B cell (primary cell): Measurements from ENCODE around the gene IRX5. TPM values are rescaled to one million over a fixed set of nuclear protein-coding genes. Genes with fewer than 3 reads are reported as not detected.

ENCODE experiments used
- ATAC-seq: fragments of 200-7000 bp; cut with Tn5 transposase; one replicate; pipeline ENCODE4 v1.10.0; 2021; ENCODE audit warnings: low read depth, mild to moderate bottlenecking, moderate number of reproducible peaks, moderate library complexity
- CTCF ChIA-PET: fragments of 350-600 bp; sonication (Branson Sonifier 250); formaldehyde crosslinking; loops from one replicate; lab custom pipeline; 2021; ENCODE audit warnings: antibody characterized with exemption, inconsistent platforms; lab: Charles Lee
- POLR2A ChIA-PET: fragments of 350-600 bp; sonication (Branson Sonifier 250); formaldehyde crosslinking; loops from one replicate; lab custom pipeline; 2021; ENCODE audit warnings: antibody characterized with exemption; lab: Charles Lee
- DNase-seq: peaks from one replicate; pipeline ENCODE4 v3.0.0; 2013
- H2AFZ ChIP-seq: 2 replicates; pipeline ENCODE4 v1.6.1; 2012; ENCODE audit warnings: mild to moderate bottlenecking, low read depth, low read length; ENCODE audit not compliant: insufficient read depth, poor library complexity, severe bottlenecking
- H3K27ac ChIP-seq, 2 donors: 1 replicate in 1 of 2; 2 replicates in 1 of 2; pipeline ENCODE4 v1.5.1; 2012 to 2013; ENCODE audit warnings: low read length in 2 of 2, mild to moderate bottlenecking in 2 of 2, moderate library complexity in 1 of 2
- H3K27me3 ChIP-seq, 4 experiments: fragments of 200-600 bp in 1 of 4; sonication (generic) in 1 of 4; replicated peaks in 1 of 4; 1 replicate in 2 of 4; 2 replicates in 2 of 4; pipeline versions ENCODE4 v1.6.1 to v1.7.0; 2013 to 2016; ENCODE audit warnings: low read length in 3 of 4, mild to moderate bottlenecking in 2 of 4, mixed read lengths in 1 of 4, moderate library complexity in 1 of 4; ENCODE audit not compliant: insufficient read depth in 4 of 4, control insufficient read depth in 3 of 4; ENCODE audit errors: control extremely low read depth in 1 of 4
- H3K36me3 ChIP-seq, 2 experiments: replicated peaks in 1 of 2; 1 replicate in 1 of 2; 2 replicates in 1 of 2; pipeline versions ENCODE4 v1.6.1 to v1.7.1; 2013; ENCODE audit warnings: low read length in 1 of 2; ENCODE audit not compliant: insufficient read depth in 2 of 2, control insufficient read depth in 1 of 2; ENCODE audit errors: control extremely low read depth in 1 of 2, extremely low read depth in 1 of 2
- H3K4me1 ChIP-seq, 2 donors: fragments of 200-600 bp in 1 of 2; sonication (generic) in 1 of 2; 1 replicate in 1 of 2; 2 replicates in 1 of 2; pipeline versions ENCODE4 v1.5.1 to v1.6.1; 2013 to 2017; ENCODE audit warnings: low read length in 2 of 2; ENCODE audit not compliant: control insufficient read depth in 2 of 2, insufficient read depth in 2 of 2
- H3K4me2 ChIP-seq: replicated peaks from 2 replicates; pipeline ENCODE3; 2012; ENCODE audit warnings: mild to moderate bottlenecking, low read depth, low read length; ENCODE audit not compliant: poor library complexity, severe bottlenecking
- H3K4me3 ChIP-seq, 5 experiments: fragments of 200-600 bp in 1 of 5; sonication (generic) in 1 of 5; 1 replicate in 3 of 5; 2 replicates in 2 of 5; pipeline versions ENCODE4 v1.5.1 to v1.7.0; 2011 to 2016; ENCODE audit warnings: low read length in 4 of 5, mild to moderate bottlenecking in 4 of 5, low read depth in 2 of 5, control low read depth in 1 of 5, moderate library complexity in 1 of 5; ENCODE audit not compliant: insufficient read depth in 1 of 5; ENCODE audit errors: control extremely low read depth in 1 of 5, extremely low read depth in 1 of 5
- H3K79me2 ChIP-seq: fragments of 200-600 bp; sonication (generic); one replicate; pipeline ENCODE4 v1.6.0; 2016; ENCODE audit warnings: low read length; ENCODE audit not compliant: control insufficient read depth, insufficient read depth
- H3K9ac ChIP-seq: fragments of 200-600 bp; sonication (generic); 2 replicates; pipeline ENCODE4 v1.6.1; 2017; ENCODE audit warnings: mild to moderate bottlenecking, low read length, moderate library complexity
- H3K9me3 ChIP-seq, 3 donors: one replicate each; pipeline versions ENCODE4 v1.6.1 to v1.7.1; 2013; ENCODE audit warnings: low read length in 2 of 3; ENCODE audit not compliant: control insufficient read depth in 2 of 3, insufficient read depth in 1 of 3; ENCODE audit errors: control extremely low read depth in 1 of 3
- H4K20me1 ChIP-seq: 2 replicates; pipeline ENCODE4 v1.6.0; 2012; ENCODE audit warnings: mild to moderate bottlenecking, low read length; ENCODE audit not compliant: insufficient read depth, control insufficient read depth, poor library complexity, severe bottlenecking
- H3K27ac Mint-ChIP-seq: one replicate; pipeline ENCODE4 v1.8.0; 2021; ENCODE audit warnings: mixed read lengths
- H3K27me3 Mint-ChIP-seq: one replicate; pipeline ENCODE4 v1.8.0; 2021; ENCODE audit warnings: mixed read lengths
- H3K4me1 Mint-ChIP-seq: one replicate; pipeline ENCODE4 v1.8.0; 2021; ENCODE audit warnings: mixed read lengths
- H3K4me3 Mint-ChIP-seq: one replicate; pipeline ENCODE4 v1.8.0; 2021; ENCODE audit warnings: mixed read lengths
- H3K9me3 Mint-ChIP-seq: one replicate; pipeline ENCODE4 v1.8.0; 2022; ENCODE audit warnings: mixed read lengths; ENCODE audit not compliant: insufficient read depth
- EZH2 ChIP-seq: IDR thresholded peaks from 2 replicates; pipeline ENCODE4 v1.6.1; 2012; ENCODE audit warnings: borderline replicate concordance, low read depth, mild to moderate bottlenecking, moderate library complexity, low read length; ENCODE audit not compliant: insufficient read depth, poor library complexity, severe bottlenecking
- WGBS: methylation state at CpG from one replicate; pipeline ENCODE4 v1.1.5; 2013; ENCODE audit warnings: missing lambda C conversion rate; ENCODE audit not compliant: insufficient coverage; 5-methylcytosine and 5-hydroxymethylcytosine counted together
- intact Hi-C: fragments of 100-400 bp; cut with micrococcal nuclease; formaldehyde crosslinking; loops from one replicate; pipeline ENCODE4 v1.10.0; 2022
- polyA plus RNA-seq: library from polyadenylated mRNA; depleted of rRNA; stranded (reverse); fragments of >200 nt; gene quantifications from 2 replicates; pipeline ENCODE4 v1.2.3, GENCODE V29; 2012
- total RNA-seq, 2 donors: library from RNA; stranded (reverse); fragments of 120-200 nt in 1 of 2; gene quantifications; 1 replicate in 1 of 2; 2 replicates in 1 of 2; pipeline versions ENCODE4 v1.2.3 to v1.2.4, GENCODE V29; 2013 to 2022
- TF ChIP-seq, protein P1 (sequence below): fragments of 200-600 bp; IDR thresholded peaks from one replicate; pipeline ENCODE4 v1.8.0; 2022; ENCODE audit warnings: antibody characterized with exemption, mild to moderate bottlenecking

Gene IRX5
- total and polyA plus RNA-seq, 2 donors (not counting 1 experiment from before 2014, with no cell fraction given), result not detected

DNA sequence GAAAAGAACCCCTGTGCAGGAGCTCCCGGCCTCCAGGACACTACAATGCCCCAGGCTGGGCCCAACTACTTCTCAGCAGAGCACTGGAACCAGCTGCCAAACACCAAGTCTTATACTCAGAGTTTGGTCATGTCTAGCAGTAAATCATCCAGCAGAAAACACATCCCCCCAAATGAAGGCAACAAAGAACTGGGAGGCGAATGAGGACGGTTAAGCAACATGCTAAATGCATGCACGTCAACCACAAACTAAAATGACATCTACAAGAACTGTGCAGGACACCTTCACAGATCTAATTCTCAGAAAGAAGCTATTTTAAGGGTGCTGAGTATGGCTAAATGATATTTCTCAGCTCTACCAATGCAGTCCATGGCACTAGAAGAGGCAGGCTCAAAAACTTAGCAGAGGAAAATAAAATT, 7.6 kb upstream of the IRX5 start:
- H3K4me3 ChIP-seq, result no peak overlapping the region
- no peak overlapping the region for H2AFZ ChIP-seq
- Mint-ChIP-seq H3K4me1 (peaks cover 7% of the 10 kb centered on the region), H3K27me3 (peaks cover 57% of the 10 kb centered on the region), H3K27ac (no peak overlapping the region), H3K4me3 (no peak overlapping the region), H3K9me3 (peaks cover 3% of the 10 kb centered on the region)
- TF ChIP-seq, protein P1, sequence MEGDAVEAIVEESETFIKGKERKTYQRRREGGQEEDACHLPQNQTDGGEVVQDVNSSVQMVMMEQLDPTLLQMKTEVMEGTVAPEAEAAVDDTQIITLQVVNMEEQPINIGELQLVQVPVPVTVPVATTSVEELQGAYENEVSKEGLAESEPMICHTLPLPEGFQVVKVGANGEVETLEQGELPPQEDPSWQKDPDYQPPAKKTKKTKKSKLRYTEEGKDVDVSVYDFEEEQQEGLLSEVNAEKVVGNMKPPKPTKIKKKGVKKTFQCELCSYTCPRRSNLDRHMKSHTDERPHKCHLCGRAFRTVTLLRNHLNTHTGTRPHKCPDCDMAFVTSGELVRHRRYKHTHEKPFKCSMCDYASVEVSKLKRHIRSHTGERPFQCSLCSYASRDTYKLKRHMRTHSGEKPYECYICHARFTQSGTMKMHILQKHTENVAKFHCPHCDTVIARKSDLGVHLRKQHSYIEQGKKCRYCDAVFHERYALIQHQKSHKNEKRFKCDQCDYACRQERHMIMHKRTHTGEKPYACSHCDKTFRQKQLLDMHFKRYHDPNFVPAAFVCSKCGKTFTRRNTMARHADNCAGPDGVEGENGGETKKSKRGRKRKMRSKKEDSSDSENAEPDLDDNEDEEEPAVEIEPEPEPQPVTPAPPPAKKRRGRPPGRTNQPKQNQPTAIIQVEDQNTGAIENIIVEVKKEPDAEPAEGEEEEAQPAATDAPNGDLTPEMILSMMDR, result no peak
- TF ChIP-seq EZH2, result no peak
- H4K20me1 ChIP-seq, result no peaks in the 10 kb centered on the region
- ChIA-PET CTCF (no interaction called here), POLR2A (no interaction called here)
- intact Hi-C loops, result no loop called here
- no peaks in the 10 kb centered on the region for H3K36me3 ChIP-seq
- peaks cover 0 to 3% (median 2%) of the 10 kb centered on the region in 3 donors for H3K9me3 ChIP-seq
- H3K27me3 ChIP-seq, result peaks cover 0 to 36% (median 23%) of the 10 kb centered on the region in 4 experiments
- H3K4me2 ChIP-seq, result no peak overlapping the region
- no peak for ATAC-seq
- no peak overlapping the region for H3K27ac ChIP-seq
- H3K9ac ChIP-seq, result no peak overlapping the region
- no peak for DNase-seq
- H3K4me1 ChIP-seq, result peaks cover 6 to 12% of the 10 kb centered on the region in 2 donors
- WGBS, result 56% methylated on average over 1 of the region's 4 CpGs
- no peaks in the 10 kb centered on the region for H3K79me2 ChIP-seq

DNA sequence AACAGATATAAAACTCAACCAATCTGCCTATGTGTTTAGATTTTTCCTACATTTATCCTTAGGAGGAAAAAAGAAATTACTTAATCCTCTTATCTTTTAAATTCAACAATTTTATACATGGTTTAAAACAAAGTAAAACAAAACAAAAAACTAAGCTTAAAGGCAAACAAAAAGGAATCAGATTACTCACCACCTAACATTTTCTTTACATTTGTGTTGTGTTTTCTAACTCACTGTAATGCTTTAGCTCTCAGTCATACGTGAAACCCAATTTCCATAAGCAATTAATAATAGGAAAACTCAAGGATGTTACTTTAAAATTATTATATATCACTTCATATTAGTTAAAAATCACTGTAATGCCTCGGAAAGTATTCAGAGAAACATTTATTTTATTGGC, 6.7 kb upstream of the IRX5 start:
- DNase-seq (no peak), ATAC-seq (no peak)
- Histone ChIP-seq H3K27ac (no peak overlapping the region), H4K20me1 (no peaks in the 10 kb centered on the region), H3K9ac (no peak overlapping the region), H2AFZ (no peak overlapping the region), H3K9me3 (peaks cover under 1 to 3% (median 2%) of the 10 kb centered on the region in 3 donors), H3K4me2 (no peak overlapping the region), H3K4me3 (no peak overlapping the region), H3K36me3 (no peaks in the 10 kb centered on the region), H3K27me3 (peaks cover 0 to 36% (median 23%) of the 10 kb centered on the region in 4 experiments), H3K79me2 (no peaks in the 10 kb centered on the region), H3K4me1 (peaks cover 7 to 12% of the 10 kb centered on the region in 2 donors)
- TF ChIP-seq EZH2, result no peak
- Mint-ChIP-seq H3K27me3 (peaks cover 55% of the 10 kb centered on the region), H3K27ac (no peak overlapping the region), H3K4me3 (no peak overlapping the region), H3K9me3 (peaks cover 3% of the 10 kb centered on the region), H3K4me1 (peaks cover 11% of the 10 kb centered on the region)
- WGBS, result no CpG with 5 or more reads among the region's 2 CpGs
- intact Hi-C loops, result no loop called here
- POLR2A ChIA-PET, result no interaction called here
- CTCF ChIA-PET, result no interaction called here
